ENCODE results near the gene ALG14.

The ALG14 gene

GRCh38 chr1:95042286-95042685 is 30.5 kb downstream of the ALG14 start:
- no peaks in the 10 kb centered on the region for H3K4me1 ChIP-seq (ENCODE audit: control insufficient read depth, insufficient read depth, low read length)
- TF ChIP-seq ZNF350 (tag by site-specific recombination; IDR thresholded peaks at IDR 0.05) = no peak
- no peak for TF ChIP-seq ZNF791 (tag by site-specific recombination; IDR thresholded peaks at IDR 0.05)
- no peak for TF ChIP-seq OVOL3 (tag by site-specific recombination; IDR thresholded peaks at IDR 0.05)
- TF ChIP-seq KLF8 (tag by site-specific recombination; IDR thresholded peaks at IDR 0.05) = no peak
- no peak for TF ChIP-seq ZFHX2 (tag by site-specific recombination; conservative IDR thresholded peaks at IDR 0.05)
- no peak for TF ChIP-seq BCL6B (tag by site-specific recombination; IDR thresholded peaks at IDR 0.05)
- no peak for TF ChIP-seq IKZF3 (tag by site-specific recombination; IDR thresholded peaks at IDR 0.05)
- TF ChIP-seq PRDM6 (tag by site-specific recombination; IDR thresholded peaks at IDR 0.05) = no peak
- H3K27ac ChIP-seq (ENCODE audit: extremely low read depth, low read depth, low read length) = no peak overlapping the region
- ChIA-PET CTCF (interaction anchor here (0.6 to 3.7 kb wide), 45 partner anchors 8 to 1017 kb away, joined by 3 to 142 read pairs (median 5); partner anchors contain the start of gene RWDD3), POLR2A (interaction anchor here (0.8 to 1.6 kb wide), 2 partner anchors 117 to 188 kb away, joined by 4 to 11 read pairs; no protein-coding TSS in a partner anchor)
- no peak overlapping the region for H3K4me3 ChIP-seq (ENCODE audit: low read depth, low read length)
- H3K9me3 ChIP-seq (ENCODE audit: control insufficient read depth, insufficient read depth, low read depth, low read length) = no peaks in the 10 kb centered on the region
- no peaks in the 10 kb centered on the region for H3K36me3 ChIP-seq (ENCODE audit: control insufficient read depth in 2 of 2, insufficient read depth in 1 of 2, low read length in 2 of 2)

DNA sequence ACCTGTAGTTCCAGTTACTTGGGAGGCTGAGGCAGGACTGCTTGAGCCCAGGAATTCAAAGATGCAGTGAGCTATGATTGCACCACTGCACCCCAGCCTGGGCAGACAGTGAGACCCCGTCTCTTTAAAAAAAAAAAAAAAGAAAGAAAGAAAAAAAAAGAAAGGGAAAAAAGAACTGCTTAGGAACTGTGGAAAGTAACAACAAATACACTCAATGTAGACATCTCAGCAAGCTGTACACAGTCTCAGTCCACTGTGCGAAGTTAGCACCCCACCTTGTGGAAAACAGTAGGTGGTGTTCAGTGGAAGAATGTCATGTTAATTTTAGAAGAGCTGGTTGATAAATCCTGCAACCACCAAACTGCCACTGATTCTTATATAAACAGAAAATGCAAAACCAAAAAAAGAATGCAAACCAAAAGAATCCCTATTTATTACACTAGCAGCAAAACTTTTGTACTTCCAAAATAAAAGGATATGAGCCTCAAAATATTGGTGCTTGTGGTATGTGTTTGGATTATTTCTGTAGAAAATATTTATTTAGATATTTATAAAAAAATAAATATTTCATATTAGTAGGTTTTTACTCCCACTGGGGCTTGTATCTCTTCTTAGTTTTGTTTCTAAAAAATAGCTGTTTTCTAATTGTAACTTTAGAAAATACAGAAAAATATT is 31.1 kb downstream of the ALG14 start:
- Histone ChIP-seq H3K4me3 (ENCODE audit: low read depth, low read length) (no peak overlapping the region), H3K4me1 (ENCODE audit: control insufficient read depth, insufficient read depth, low read length) (no peaks in the 10 kb centered on the region), H3K9me3 (ENCODE audit: control insufficient read depth, insufficient read depth, low read depth, low read length) (no peaks in the 10 kb centered on the region), H3K36me3 (ENCODE audit: control insufficient read depth in 2 of 2, insufficient read depth in 1 of 2, low read length in 2 of 2) (no peaks in the 10 kb centered on the region), H3K27ac (ENCODE audit: extremely low read depth, low read depth, low read length) (no peak overlapping the region)
- CTCF ChIA-PET = interaction anchor here (0.5 to 3.7 kb wide), 56 partner anchors 9 to 1016 kb away, joined by 3 to 142 read pairs (median 4); partner anchors contain the start of gene RWDD3
- POLR2A ChIA-PET = interaction anchor here (0.7 to 1.6 kb wide), 4 partner anchors 44 to 187 kb away, joined by 4 to 11 read pairs (median 5); no protein-coding TSS in a partner anchor
- TF ChIP-seq ZNF660 (tag by site-specific recombination; IDR thresholded peaks at IDR 0.05) = 0 out of 2 replicates have a peak, but pooled peaks have one; percentile 35
- peak; percentile 88 for TF ChIP-seq ZNF362 (tag by site-specific recombination; IDR thresholded peaks at IDR 0.05)
- TF ChIP-seq ZNF2 (tag by site-specific recombination; IDR thresholded peaks at IDR 0.05) = peak; percentile 56; the same call in 1 of the 2 replicates
- TF ChIP-seq ZNF239 (tag by site-specific recombination; IDR thresholded peaks at IDR 0.05) = no peak
- TF ChIP-seq, protein P1, sequence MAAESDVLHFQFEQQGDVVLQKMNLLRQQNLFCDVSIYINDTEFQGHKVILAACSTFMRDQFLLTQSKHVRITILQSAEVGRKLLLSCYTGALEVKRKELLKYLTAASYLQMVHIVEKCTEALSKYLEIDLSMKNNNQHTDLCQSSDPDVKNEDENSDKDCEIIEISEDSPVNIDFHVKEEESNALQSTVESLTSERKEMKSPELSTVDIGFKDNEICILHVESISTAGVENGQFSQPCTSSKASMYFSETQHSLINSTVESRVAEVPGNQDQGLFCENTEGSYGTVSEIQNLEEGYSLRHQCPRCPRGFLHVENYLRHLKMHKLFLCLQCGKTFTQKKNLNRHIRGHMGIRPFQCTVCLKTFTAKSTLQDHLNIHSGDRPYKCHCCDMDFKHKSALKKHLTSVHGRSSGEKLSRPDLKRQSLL (tag by site-specific recombination; IDR thresholded peaks at IDR 0.05) = no peak
- no peak for TF ChIP-seq ZNF350 (tag by site-specific recombination; IDR thresholded peaks at IDR 0.05)
- no peak for TF ChIP-seq BCL11B (tag by site-specific recombination; IDR thresholded peaks at IDR 0.05; ENCODE audit: low read depth)
- TF ChIP-seq, protein P2, sequence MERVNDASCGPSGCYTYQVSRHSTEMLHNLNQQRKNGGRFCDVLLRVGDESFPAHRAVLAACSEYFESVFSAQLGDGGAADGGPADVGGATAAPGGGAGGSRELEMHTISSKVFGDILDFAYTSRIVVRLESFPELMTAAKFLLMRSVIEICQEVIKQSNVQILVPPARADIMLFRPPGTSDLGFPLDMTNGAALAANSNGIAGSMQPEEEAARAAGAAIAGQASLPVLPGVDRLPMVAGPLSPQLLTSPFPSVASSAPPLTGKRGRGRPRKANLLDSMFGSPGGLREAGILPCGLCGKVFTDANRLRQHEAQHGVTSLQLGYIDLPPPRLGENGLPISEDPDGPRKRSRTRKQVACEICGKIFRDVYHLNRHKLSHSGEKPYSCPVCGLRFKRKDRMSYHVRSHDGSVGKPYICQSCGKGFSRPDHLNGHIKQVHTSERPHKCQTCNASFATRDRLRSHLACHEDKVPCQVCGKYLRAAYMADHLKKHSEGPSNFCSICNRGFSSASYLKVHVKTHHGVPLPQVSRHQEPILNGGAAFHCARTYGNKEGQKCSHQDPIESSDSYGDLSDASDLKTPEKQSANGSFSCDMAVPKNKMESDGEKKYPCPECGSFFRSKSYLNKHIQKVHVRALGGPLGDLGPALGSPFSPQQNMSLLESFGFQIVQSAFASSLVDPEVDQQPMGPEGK (tag by site-specific recombination; IDR thresholded peaks at IDR 0.05) = no peak
- TF ChIP-seq, protein P3, sequence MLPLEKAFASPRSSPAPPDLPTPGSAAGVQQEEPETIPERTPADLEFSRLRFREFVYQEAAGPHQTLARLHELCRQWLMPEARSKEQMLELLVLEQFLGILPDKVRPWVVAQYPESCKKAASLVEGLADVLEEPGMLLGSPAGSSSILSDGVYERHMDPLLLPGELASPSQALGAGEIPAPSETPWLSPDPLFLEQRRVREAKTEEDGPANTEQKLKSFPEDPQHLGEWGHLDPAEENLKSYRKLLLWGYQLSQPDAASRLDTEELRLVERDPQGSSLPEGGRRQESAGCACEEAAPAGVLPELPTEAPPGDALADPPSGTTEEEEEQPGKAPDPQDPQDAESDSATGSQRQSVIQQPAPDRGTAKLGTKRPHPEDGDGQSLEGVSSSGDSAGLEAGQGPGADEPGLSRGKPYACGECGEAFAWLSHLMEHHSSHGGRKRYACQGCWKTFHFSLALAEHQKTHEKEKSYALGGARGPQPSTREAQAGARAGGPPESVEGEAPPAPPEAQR (tag by site-specific recombination; IDR thresholded peaks at IDR 0.05) = no peak
- no peak for TF ChIP-seq ZFP41 (tag by site-specific recombination; IDR thresholded peaks at IDR 0.05; ENCODE audit: borderline replicate concordance)
- TF ChIP-seq, protein P4, sequence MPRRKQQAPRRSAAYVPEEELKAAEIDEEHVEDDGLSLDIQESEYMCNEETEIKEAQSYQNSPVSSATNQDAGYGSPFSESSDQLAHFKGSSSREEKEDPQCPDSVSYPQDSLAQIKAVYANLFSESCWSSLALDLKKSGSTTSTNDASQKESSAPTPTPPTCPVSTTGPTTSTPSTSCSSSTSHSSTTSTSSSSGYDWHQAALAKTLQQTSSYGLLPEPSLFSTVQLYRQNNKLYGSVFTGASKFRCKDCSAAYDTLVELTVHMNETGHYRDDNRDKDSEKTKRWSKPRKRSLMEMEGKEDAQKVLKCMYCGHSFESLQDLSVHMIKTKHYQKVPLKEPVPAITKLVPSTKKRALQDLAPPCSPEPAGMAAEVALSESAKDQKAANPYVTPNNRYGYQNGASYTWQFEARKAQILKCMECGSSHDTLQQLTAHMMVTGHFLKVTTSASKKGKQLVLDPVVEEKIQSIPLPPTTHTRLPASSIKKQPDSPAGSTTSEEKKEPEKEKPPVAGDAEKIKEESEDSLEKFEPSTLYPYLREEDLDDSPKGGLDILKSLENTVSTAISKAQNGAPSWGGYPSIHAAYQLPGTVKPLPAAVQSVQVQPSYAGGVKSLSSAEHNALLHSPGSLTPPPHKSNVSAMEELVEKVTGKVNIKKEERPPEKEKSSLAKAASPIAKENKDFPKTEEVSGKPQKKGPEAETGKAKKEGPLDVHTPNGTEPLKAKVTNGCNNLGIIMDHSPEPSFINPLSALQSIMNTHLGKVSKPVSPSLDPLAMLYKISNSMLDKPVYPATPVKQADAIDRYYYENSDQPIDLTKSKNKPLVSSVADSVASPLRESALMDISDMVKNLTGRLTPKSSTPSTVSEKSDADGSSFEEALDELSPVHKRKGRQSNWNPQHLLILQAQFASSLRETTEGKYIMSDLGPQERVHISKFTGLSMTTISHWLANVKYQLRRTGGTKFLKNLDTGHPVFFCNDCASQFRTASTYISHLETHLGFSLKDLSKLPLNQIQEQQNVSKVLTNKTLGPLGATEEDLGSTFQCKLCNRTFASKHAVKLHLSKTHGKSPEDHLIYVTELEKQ (tag by site-specific recombination; IDR thresholded peaks at IDR 0.05; ENCODE audit: borderline replicate concordance) = no peak
- TF ChIP-seq ZNF112 (tag by site-specific recombination; IDR thresholded peaks at IDR 0.05) = no peak
- no peak for TF ChIP-seq FEZF1 (tag by site-specific recombination; IDR thresholded peaks at IDR 0.05)
- TF ChIP-seq ZBTB8A (tag by site-specific recombination; IDR thresholded peaks at IDR 0.05) = no peak

All from HEK293 (cell line).